ENCODE measurements around the gene SERPINE2. TPM values are rescaled to one million over a fixed set of nuclear protein-coding genes. Genes with fewer than 3 reads are reported as not detected.

Gene SERPINE2
- total RNA-seq, 1 donor from 2014 or later, result 25.1 TPM

GRCh38 chr2:224072541-224073188 lies 33.6 kb upstream of the SERPINE2 start:
- Mint-ChIP-seq H3K27ac (no peak overlapping the region), H3K4me1 (ENCODE audit: low read depth) (no peaks in the 10 kb centered on the region), H3K36me3 (ENCODE audit: insufficient read depth) (no peaks in the 10 kb centered on the region), H3K4me3 (ENCODE audit: low read depth) (no peak overlapping the region), H3K27me3 (no peaks in the 10 kb centered on the region), H3K9me3 (ENCODE audit: low read depth) (no peaks in the 10 kb centered on the region)
- TF ChIP-seq CTCF (IDR thresholded peaks at IDR 0.05; ENCODE audit: unreplicated experiment), result no peak
- no peak for DNase-seq (ENCODE audit: low spot score, unreplicated experiment)

GRCh38 chr2:224069172-224069571 lies 30.1 kb upstream of the SERPINE2 start:
- Mint-ChIP-seq H3K27ac (no peak overlapping the region), H3K9me3 (ENCODE audit: low read depth) (no peaks in the 10 kb centered on the region), H3K4me3 (ENCODE audit: low read depth) (no peak overlapping the region), H3K27me3 (no peaks in the 10 kb centered on the region), H3K4me1 (ENCODE audit: low read depth) (no peaks in the 10 kb centered on the region), H3K36me3 (ENCODE audit: insufficient read depth) (no peaks in the 10 kb centered on the region)
- TF ChIP-seq CTCF (IDR thresholded peaks at IDR 0.05; ENCODE audit: unreplicated experiment), result no peak
- no peak for DNase-seq (ENCODE audit: low spot score, unreplicated experiment)

GRCh38 chr2:224063298-224063648 lies 24.2 kb upstream of the SERPINE2 start:
- Mint-ChIP-seq H3K4me1 (ENCODE audit: low read depth) (no peaks in the 10 kb centered on the region), H3K27ac (no peak overlapping the region), H3K36me3 (ENCODE audit: insufficient read depth) (no peaks in the 10 kb centered on the region), H3K27me3 (no peaks in the 10 kb centered on the region), H3K9me3 (ENCODE audit: low read depth) (no peaks in the 10 kb centered on the region), H3K4me3 (ENCODE audit: low read depth) (no peak overlapping the region)
- no peak for TF ChIP-seq CTCF (IDR thresholded peaks at IDR 0.05; ENCODE audit: unreplicated experiment)
- no peak for DNase-seq (ENCODE audit: low spot score, unreplicated experiment)

- Mint-ChIP-seq H3K4me3 (ENCODE audit: low read depth) (no peak overlapping the region), H3K36me3 (ENCODE audit: insufficient read depth) (no peaks in the 10 kb centered on the region), H3K27ac (no peak overlapping the region), H3K9me3 (ENCODE audit: low read depth) (no peaks in the 10 kb centered on the region), H3K27me3 (no peaks in the 10 kb centered on the region), H3K4me1 (ENCODE audit: low read depth) (no peaks in the 10 kb centered on the region)
- no peak for DNase-seq (ENCODE audit: low spot score, unreplicated experiment)
- no peak for TF ChIP-seq CTCF (IDR thresholded peaks at IDR 0.05; ENCODE audit: unreplicated experiment)
These were observed 23.6 kb upstream of the SERPINE2 start for GRCh38 chr2:224062481-224063297.

DNA sequence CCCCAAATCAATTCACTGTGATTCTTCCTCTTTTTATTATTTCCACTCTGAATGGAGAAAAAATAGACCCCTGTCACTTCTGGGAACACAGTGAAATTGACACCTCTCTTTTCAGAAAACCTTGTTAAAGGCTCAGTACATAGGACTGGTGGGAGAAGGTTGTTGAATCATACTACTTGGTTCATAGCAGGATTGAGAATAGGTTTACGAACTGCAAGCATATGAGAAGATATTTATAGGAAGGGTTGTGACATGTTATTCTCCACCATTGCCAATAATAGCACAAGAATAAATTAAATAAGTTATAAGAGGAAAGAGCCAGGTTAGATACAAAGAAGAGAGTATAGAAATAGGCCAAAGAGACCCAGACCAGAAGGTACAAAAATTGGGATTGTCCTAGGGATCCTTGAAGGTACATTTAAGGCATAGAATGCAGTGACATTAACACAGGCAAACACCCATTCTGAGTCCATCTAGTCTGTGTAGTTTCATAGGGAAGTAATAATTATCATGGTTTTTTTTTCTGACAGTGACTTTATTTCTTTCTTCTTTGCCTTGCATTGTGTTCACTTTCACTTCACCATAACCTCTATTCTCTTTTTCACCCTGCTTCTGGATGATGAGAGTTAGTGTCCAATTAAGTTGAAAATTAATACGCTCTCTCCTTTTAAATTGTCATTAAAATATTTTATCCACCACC lies 21.8 kb upstream of the SERPINE2 start:
- H3K36me3 Mint-ChIP-seq (ENCODE audit: insufficient read depth), result no peaks in the 10 kb centered on the region
- H3K9me3 Mint-ChIP-seq (ENCODE audit: low read depth), result no peaks in the 10 kb centered on the region
- H3K4me1 Mint-ChIP-seq (ENCODE audit: low read depth), result no peaks in the 10 kb centered on the region
- TF ChIP-seq CTCF (IDR thresholded peaks at IDR 0.05; ENCODE audit: unreplicated experiment), result no peak
- H3K4me3 Mint-ChIP-seq (ENCODE audit: low read depth), result no peak overlapping the region
- H3K27ac Mint-ChIP-seq, result no peak overlapping the region
- no peaks in the 10 kb centered on the region for H3K27me3 Mint-ChIP-seq
- DNase-seq (ENCODE audit: low spot score, unreplicated experiment), result no peak
